SK-N-DZ (cell line): ENCODE measurements around the gene TAS1R3.

Experiments
- DNase-seq: peaks from one replicate; pipeline ENCODE4 v3.0.0-alpha.2; 2015; ENCODE audit warnings: low spot score

TAS1R3 gene

DNA sequence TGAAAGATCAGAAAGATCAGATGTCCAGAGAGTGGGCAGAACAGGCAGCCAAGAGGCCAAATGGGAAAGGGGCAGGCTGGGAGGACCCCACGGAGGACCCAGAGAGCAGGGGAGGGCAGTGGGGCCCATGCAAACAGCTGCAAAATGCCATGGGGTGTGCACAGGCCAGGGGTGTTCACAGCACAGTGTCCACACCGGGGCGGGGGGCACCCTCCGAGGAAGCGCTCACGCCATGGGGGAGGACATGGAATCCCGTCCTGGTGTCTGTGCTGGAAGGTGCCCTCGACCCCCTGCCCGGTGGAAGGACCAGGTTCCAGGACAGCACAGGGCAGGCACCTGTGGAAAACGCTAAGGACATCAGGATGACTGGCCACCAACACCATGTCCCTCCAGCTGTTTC lies 8.1 kb upstream of the TAS1R3 start:
- DNase-seq: no peak

DNA sequence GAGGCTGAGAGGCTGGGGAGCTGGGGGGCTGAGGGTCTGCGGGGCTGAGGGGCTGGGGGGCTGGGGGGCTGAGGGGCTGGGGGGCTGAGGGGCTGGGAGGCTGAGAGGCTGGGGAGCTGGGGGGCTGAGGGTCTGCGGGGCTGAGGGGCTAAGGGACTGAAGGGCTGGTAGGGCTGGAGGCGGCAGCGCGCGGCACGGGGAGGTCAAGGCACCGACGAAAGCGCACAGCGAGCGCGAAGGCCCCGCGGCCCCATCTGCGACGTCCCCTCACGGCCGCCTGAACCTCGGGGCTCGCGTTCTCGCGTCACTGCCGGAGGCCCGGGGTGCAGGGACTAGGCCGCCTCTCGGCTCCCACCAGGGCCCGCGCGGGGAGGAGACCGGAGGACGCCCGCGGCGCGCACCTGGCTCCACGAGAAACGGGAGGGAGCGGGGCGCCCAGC lies 7.0 kb upstream of the TAS1R3 start:
- no peak for DNase-seq

DNA sequence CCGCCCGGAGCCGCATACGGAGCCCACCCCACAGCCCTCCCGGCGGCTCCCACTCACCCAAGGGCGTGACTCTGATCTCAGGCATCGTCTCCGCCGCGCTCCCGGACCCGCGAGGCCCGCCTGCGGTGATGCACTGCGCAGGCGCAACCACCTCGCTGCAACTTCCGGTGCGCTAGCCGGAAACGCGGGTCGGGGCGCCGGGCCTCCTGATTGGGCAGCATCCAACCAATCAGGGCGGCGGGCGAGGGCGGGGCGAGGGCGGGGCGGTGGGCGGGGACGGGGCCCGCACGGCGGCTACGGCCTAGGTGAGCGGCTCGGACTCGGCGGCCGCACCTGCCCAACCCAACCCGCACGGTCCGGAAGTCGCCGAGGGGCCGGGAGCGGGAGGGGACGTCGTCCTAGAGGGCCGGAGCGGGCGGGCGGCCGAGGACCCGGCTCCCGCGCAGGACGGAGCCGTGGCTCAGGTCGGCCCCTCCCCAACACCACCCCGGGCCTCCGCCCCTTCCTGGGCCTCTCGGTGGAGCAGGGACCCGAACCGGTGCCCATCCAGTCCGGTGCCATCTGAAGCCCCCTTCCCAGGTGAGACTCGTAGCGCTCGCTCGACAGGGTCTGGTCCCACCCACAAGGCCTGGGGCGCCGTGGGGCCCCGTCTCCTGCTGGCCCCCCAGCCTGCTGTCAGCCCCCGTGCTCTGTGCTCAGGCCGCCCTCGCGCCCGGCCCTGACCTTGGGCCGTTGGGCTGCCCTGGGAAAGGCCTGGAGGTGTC lies 6.4 kb upstream of the TAS1R3 start, which contains the start of the genes CPTP and INTS11:
Gene CPTP (plus strand): TSS at position 279 of the 764 bp plus-strand sequence. CDS start 2,109 bp downstream, outside the sequence.
Gene INTS11 (minus strand): TSS at position 137 of the 764 bp plus-strand sequence. CDS start 52 bp downstream, at position 85.
- peak; percentile 83 for DNase-seq

DNA sequence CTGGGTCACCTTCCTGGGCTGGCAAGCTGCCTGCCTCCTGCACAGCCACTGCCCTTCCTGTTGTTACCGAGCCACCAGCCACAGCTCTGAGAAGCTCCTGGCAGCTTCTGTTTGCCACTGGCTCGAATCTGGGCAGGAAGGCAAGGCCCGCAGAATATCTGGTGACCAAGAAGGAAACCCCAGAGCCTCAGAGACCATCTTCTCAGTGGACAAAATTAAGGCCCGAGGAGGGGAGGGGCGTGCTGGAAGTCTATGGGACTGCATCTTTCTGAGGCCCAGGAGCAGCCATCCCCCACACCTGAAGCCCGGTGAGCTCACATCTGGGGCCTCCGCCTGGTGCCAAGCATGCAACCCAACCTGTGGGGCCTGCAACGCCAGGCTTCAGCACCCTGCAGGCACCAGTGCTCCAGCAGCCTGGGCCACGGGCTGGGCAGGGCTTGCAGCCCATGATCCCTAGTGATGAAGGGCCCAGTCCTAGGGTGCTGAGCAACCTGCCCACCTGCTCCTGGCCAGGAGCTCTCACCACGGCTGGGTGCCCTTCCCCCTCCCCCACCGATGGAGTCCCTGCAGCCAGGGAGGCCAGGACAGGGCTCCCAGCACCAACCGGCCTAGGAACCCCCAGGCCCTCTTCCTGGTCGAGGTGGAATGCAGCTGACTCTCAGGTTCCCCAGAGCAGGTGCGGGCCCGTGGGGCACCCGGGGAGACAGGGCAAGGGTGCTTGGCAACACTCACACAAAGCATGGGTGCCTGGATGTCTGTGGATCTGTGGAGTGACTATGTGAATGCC lies 5.6 kb upstream of the TAS1R3 start:
- DNase-seq: no peak

DNA sequence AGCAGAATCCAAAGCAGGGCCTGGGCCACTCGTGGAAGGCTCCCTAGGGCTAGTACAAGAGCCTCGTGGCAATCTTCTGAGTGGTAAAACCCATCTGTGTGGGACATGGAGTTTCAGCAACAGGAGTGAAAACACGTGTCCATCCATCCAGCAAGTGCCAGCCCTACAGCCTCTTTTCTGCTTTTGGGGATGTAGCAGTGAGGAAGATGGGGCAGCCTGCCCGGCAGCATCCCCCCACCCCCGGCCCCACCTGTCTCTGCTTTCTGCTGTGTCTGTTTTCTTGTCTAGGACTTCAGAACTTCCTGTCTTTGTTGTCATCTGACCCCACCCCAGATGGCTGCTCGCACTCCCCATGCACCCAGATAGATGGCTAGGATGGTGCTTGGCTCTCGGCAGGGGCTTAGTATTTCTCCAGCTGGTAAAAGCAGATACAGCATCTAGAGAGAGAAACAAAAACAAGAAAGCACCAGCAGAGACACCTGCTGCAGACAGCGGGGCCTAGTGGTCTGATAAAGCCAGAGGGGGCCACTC lies 4.9 kb upstream of the TAS1R3 start:
- DNase-seq: no peak

DNA sequence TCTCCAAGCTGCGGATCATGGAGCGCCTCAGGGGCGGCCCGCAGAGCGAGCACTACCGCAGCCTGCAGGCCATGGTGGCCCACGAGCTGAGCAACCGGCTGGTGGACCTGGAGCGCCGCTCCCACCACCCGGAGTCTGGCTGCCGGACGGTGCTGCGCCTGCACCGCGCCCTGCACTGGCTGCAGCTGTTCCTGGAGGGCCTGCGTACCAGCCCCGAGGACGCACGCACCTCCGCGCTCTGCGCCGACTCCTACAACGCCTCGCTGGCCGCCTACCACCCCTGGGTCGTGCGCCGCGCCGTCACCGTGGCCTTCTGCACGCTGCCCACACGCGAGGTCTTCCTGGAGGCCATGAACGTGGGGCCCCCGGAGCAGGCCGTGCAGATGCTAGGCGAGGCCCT lies 3.8 kb upstream of the TAS1R3 start:
- no peak for DNase-seq

DNA sequence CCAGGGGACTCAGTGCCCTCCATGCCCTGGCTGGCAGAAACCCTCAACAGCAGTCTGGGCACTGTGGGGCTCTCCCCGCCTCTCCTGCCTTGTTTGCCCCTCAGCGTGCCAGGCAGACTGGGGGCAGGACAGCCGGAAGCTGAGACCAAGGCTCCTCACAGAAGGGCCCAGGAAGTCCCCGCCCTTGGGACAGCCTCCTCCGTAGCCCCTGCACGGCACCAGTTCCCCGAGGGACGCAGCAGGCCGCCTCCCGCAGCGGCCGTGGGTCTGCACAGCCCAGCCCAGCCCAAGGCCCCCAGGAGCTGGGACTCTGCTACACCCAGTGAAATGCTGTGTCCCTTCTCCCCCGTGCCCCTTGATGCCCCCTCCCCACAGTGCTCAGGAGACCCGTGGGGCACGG lies 2.8 kb upstream of the TAS1R3 start:
- no peak for DNase-seq

DNA sequence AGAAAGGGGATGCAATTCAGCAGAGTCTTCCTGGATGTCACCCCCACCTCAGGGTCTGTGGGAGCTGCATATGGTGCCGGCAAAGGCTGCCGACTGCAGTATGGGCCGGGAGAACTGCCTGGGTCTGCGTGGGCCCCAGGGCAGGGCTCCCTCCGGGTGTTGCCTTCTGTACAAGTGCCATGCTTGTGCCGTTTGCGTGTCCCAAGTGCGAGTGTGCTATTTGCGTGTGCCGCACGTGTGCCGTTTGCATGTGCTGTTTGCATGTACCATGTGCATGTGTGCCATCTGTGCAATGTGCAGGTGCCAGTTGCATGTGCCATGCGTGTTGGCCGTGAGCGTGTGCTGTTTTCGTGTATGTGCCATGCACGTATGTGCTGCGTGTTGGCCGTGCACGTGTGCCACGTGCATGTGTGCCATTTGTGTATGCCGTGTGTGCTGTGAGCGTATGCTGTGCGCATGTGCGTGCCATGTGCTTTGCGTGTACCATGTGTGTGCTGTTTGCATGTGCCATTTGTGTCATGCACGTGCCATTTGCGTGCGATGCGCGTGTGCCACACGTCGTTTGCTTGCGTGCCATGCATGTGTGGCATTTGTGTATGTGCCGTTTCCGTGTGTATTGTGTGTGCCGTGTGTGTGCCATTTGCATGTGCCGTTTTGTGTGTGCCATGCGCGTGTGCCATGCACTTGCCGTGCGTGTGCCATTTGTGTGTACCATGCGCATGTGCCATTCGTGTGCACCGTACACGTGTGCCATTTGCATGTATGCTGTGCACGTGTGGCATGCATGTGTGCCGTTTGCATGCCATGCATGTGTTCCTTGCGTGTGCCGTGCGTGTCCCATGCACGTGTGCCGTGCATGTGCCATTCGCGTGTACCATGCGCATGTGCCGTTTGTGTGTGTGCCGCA lies 1.5 kb upstream of the TAS1R3 start:
- DNase-seq: no peak

DNA sequence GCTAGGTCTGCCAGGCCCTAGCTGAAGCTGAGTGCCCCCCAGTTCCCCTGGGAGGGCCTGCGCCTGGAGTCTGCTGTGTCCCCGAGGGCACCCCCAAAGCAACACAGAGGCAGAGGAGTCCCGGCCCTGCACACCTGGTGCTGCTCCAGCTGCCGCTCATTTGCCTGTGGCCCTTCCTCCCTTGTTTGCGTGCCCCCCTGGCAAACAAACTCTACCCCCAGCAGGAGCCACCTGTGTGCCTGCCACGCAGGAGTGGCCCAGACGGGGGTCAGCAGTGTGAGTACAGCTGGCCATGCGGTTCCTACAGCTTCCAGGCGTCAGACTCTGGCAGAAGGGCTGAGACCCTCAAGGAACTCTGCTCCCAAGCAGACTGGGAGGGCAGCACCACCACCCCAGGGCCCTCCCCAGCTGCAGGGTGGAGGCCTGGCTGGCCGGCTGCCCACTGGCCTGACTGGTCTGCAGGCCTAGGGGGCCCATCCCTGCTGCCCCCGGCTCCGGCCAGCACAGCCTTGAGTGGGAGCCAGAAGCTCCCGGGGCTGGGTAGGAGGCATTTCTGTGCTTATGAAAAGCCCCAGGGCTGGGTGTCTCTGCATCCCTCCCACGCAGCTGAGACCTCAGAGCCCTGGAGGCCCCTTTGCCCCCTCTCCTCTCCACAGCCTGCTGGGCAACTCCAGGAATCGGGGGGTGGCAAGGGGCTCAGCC lies 563 bp upstream of the TAS1R3 start:
- no peak for DNase-seq

DNA sequence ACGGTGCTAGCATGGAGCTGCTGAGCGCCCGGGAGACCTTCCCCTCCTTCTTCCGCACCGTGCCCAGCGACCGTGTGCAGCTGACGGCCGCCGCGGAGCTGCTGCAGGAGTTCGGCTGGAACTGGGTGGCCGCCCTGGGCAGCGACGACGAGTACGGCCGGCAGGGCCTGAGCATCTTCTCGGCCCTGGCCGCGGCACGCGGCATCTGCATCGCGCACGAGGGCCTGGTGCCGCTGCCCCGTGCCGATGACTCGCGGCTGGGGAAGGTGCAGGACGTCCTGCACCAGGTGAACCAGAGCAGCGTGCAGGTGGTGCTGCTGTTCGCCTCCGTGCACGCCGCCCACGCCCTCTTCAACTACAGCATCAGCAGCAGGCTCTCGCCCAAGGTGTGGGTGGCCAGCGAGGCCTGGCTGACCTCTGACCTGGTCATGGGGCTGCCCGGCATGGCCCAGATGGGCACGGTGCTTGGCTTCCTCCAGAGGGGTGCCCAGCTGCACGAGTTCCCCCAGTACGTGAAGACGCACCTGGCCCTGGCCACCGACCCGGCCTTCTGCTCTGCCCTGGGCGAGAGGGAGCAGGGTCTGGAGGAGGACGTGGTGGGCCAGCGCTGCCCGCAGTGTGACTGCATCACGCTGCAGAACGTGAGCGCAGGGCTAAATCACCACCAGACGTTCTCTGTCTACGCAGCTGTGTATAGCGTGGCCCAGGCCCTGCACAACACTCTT lies 1.1 kb downstream of the TAS1R3 start:
- no peak for DNase-seq

DNA sequence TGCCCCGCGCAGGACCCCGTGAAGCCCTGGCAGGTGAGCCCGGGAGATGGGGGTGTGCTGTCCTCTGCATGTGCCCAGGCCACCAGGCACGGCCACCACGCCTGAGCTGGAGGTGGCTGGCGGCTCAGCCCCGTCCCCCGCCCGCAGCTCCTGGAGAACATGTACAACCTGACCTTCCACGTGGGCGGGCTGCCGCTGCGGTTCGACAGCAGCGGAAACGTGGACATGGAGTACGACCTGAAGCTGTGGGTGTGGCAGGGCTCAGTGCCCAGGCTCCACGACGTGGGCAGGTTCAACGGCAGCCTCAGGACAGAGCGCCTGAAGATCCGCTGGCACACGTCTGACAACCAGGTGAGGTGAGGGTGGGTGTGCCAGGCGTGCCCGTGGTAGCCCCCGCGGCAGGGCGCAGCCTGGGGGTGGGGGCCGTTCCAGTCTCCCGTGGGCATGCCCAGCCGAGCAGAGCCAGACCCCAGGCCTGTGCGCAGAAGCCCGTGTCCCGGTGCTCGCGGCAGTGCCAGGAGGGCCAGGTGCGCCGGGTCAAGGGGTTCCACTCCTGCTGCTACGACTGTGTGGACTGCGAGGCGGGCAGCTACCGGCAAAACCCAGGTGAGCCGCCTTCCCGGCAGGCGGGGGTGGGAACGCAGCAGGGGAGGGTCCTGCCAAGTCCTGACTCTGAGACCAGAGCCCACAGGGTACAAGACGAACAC lies 1.8 kb downstream of the TAS1R3 start:
- DNase-seq: no peak

DNA sequence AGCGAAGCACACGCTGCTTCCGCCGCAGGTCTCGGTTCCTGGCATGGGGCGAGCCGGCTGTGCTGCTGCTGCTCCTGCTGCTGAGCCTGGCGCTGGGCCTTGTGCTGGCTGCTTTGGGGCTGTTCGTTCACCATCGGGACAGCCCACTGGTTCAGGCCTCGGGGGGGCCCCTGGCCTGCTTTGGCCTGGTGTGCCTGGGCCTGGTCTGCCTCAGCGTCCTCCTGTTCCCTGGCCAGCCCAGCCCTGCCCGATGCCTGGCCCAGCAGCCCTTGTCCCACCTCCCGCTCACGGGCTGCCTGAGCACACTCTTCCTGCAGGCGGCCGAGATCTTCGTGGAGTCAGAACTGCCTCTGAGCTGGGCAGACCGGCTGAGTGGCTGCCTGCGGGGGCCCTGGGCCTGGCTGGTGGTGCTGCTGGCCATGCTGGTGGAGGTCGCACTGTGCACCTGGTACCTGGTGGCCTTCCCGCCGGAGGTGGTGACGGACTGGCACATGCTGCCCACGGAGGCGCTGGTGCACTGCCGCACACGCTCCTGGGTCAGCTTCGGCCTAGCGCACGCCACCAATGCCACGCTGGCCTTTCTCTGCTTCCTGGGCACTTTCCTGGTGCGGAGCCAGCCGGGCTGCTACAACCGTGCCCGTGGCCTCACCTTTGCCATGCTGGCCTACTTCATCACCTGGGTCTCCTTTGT lies 2.6 kb downstream of the TAS1R3 start:
- DNase-seq: no peak

DNA sequence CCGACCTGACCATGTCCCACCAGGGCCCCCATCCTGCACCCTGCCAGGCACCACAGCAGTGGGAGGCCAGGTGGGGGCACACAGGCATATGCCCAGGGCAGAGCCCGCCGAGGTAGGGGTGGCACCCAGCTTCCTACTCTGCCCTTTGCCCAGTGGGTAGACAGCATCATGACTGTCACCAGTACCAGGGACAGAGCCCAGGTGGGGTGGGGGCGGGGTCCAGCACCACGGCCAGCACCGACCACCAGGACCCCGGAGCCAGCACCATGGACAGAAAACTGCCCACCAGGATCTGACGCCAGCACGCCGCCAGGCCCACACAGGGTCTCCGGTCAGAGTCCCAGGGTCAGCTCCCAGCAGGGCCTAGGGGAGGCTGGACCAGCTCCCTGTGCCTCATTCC lies 3.8 kb downstream of the TAS1R3 start:
- no peak for DNase-seq

DNA sequence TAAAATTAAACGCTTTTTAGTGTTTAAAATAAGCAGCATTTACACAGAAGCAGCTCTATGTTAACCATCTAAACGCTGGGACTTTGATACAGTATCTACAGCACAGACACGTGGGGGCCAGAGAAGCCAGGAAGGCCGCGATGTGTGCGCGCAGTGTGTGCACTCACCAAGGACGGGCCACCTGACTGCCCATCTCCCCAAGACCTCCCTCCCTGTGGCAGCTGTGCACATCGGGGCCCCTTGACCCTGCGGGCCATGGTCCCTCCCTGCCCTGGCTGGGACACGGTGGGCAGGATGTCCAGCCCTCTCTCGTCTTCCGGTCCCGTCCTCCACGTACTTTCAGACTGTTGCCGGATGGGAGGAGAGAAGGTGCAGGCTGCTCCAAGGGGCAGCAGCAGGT lies 4.2 kb downstream of the TAS1R3 start:
- DNase-seq: no peak

DNA sequence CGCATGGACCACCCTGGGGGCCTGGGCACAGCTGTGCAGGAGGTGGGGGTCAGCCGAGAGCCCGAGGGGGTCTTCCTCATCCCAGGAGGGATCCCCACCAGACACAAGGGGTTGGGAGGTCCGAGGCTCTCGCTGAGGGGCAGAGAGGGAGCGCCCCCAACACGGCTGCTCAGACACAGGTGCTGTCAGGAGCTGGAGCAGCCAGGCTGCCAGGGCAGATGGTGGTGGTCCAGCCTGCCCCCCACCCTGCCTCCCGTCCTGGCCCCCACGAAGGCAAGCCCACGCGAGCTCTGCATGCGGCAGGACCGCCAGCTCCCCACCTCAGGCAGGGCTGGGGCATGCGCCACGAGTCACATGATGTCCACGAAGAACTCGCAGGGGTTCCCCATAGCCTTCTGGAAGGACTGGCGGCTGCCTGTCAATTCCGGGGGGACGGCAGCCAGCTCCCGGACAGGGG lies 4.7 kb downstream of the TAS1R3 start:
- no peak for DNase-seq

DNA sequence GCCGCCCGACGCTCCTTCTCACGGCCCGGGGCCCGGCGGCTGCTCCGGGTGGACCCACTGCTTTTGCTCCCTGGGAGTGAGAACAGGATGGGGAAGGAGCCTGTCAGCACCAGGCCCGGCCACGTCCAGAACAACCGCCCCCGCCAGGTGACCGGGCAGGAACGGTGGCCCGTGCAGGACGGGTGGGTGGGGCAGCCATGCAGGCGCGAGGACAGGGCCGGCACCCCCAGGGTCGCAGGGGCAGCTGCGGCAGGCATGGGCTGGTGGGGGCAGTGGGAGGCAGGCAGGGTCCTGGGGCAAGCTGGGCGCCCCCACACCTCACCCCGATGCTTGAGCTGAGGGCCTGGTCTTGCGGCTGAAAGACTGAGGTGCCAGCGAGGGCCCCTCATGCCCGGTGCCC lies 5.4 kb downstream of the TAS1R3 start:
- no peak for DNase-seq

DNA sequence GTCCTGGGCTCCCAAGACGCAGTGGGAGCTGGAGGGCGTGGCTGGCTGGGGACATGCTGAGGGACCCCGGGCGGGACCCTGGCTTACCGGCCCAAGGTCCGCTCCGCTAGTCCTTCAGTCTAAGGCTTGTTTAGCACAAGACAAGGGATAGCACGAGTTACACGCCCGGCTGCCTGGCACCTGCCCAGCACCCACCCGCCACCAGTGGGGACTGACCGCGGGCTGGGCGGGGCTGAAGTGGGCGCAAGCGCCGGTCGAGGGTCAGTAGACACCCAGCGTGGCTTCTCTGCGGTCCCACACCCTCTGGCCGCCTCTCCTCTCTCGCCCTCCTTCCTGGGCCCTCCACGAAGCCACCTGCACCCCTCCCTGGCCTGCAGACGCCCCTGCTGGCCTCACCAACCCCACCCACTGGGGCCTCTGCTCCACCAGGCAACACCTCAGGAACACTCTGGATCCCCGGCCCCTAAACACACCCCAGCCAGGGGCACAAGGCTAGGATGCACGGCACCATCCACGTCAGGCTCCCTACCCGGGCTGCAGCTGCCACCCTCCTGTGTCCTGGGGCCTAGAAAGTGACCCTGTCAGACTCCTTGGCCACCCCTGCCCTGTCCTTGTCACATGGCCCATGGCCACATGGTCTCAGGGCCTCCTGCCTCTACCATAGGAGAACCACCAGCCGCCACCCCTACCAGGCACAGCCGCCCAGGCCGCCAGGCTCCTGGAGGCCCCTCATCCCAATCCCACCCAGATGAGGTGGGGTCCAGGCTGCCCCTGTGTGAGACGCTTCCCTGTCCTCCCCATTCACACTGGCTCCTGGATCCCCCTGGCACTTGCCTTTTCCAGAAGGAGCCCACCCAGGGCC lies 6.1 kb downstream of the TAS1R3 start:
- DNase-seq: no peak

DNA sequence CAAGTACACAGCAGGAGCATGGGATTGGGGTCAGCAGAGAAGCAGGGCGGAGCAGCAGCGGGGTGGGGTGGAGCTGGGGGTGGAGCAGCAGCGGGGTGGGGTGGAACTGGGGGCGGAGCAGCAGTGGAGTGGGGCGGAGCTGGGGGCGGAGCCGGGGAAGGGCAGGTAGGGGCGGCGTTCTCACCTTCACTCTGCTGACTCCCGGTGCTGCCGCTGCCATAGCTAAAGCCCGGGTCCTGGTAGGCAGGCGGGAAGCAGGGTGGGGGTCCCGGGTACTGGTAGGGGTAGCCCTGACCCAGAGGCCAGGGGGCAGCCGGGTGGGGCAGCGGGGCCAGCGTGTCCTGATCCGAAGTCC lies 6.7 kb downstream of the TAS1R3 start:
- no peak for DNase-seq
